ENCODE measurements around the gene UGT1A10.
"Not testable (repeated sequence)": the region's sequence is repeated elsewhere in the genome, so short reads cannot be mapped to it uniquely, and the experiment has no call there.

The UGT1A10 gene

DNA sequence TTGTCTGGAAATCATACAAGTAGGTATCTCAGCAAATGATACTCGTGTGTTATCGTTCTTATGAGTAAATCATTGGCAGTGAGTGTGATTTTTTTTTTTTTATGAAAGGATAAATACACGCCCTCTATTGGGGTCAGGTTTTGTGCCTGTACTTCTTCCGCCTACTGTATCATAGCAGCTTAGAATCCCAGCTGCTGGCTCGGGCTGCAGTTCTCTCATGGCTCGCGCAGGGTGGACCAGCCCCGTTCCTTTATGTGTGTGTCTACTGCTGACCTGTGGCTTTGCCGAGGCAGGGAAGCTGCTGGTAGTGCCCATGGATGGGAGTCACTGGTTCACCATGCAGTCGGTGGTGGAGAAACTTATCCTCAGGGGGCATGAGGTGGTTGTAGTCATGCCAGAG, at the start of gene UGT1A10:
UGT1A10 (plus strand) TSS at position 143 of the 400 bp plus-strand sequence; CDS start at position 218, 75 bp downstream.
- DNase-seq (ENCODE audit: low spot score) = not testable (repeated sequence)

- no peak for DNase-seq (ENCODE audit: low spot score)
These were observed 47.8 kb upstream of the UGT1A10 start for GRCh38 chr2:233588400-233588799.

- DNase-seq (ENCODE audit: low spot score) = not testable (repeated sequence)
These were observed 43.5 kb upstream of the UGT1A10 start for GRCh38 chr2:233592706-233593105.

GRCh38 chr2:233593201-233593600, 43.0 kb upstream of the UGT1A10 start:
- no peak for DNase-seq (ENCODE audit: low spot score)

GRCh38 chr2:233597522-233597921, 38.7 kb upstream of the UGT1A10 start:
- no peak for DNase-seq (ENCODE audit: low spot score)

DNA sequence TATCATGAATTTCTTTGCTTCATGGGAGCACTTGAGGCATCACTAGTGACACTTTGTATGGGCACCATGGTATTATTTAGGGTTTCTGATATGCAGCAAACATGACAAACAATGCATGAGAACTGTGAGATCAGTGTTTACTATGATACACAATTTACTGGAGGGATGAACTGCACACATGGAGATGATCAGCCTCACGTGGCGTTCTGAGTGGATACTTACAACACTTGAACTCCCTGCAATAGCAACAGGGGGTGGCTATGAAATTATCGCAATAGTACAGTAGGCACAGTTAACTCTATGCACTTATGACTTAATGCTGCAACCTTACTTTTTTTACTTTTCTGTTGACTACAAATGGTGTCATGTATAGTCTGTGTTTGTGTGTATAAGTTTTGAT, 37.3 kb upstream of the UGT1A10 start:
- no peak for DNase-seq (ENCODE audit: low spot score)

GRCh38 chr2:233600386-233600785, 35.9 kb upstream of the UGT1A10 start:
- no peak for DNase-seq (ENCODE audit: low spot score)

GRCh38 chr2:233602076-233602475, 34.2 kb upstream of the UGT1A10 start:
- DNase-seq (ENCODE audit: low spot score) = no peak

DNA sequence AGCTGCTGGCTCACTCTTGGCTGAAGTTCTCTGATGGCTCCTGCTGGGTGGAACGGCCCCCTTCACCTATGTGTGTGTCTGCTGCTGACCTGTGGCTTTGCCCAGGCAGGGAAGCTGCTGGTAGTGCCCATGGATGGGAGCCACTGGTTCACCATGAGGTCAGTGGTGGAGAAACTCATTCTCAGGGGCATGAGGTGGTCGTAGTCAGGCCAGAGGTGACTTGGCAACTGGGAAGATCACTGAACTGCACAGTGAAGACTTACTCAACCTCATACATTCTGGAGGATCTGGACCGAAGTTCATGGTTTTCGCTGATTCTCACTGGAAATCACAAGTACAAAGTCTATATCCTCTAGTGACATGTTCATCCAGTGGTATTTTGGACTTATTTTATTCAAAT, 32.7 kb upstream of the UGT1A10 start:
- DNase-seq (ENCODE audit: low spot score) = no peak

- no peak for DNase-seq (ENCODE audit: low spot score)
These were observed 31.4 kb upstream of the UGT1A10 start for GRCh38 chr2:233604826-233605225.

DNA sequence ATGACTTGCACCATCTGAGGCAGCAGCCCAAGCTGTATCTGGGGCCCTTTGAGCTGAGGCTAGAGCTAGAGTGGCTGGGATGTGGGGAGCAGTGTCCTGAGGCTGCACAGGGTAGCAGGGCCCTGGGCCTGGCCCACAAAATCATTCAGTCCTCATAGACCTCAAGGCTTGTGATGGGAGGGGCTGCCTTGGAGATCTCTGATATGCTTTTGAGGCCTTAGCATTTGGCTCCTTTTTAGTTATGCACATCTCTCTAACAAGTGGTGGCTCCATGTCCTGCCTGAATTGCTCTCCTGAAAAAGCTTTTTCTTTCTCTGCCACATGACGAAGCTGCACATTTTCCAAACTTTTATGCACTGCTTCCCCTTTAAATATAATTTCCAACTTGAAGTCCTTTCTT, 30.6 kb upstream of the UGT1A10 start:
- no peak for DNase-seq (ENCODE audit: low spot score)

DNA sequence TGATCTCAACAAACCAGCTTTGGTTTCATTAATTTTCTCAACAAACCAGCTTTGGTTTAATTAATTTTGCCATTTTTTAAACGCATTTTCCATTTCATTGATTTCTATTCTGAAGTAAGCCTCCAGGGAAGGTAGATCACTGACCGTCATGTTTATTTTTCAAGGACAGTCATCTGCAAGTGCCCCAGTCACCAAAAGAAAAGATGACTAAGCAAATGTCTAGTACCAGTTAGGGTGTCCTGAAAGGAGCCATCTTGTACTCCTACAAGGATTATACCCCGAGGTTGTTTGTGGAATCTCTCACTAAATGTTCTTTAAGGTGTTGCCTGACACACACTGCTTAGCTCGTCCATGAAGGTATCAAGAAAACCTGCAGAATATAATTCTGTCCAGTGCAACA, 25.0 kb upstream of the UGT1A10 start:
- no peak for DNase-seq (ENCODE audit: low spot score)

GRCh38 chr2:233617476-233617875, 18.8 kb upstream of the UGT1A10 start, which contains the start of gene UGT1A8:
TSS of gene UGT1A8 (plus strand) at chr2:233617633. CDS start at chr2:233617708, 75 bp downstream.
- not testable (repeated sequence) for DNase-seq (ENCODE audit: low spot score)

GRCh38 chr2:233620204-233620603, 16.0 kb upstream of the UGT1A10 start:
- no peak for DNase-seq (ENCODE audit: low spot score)

GRCh38 chr2:233621863-233622262, 14.4 kb upstream of the UGT1A10 start:
- DNase-seq (ENCODE audit: low spot score) = not testable (repeated sequence)

GRCh38 chr2:233627331-233628025, 8.8 kb upstream of the UGT1A10 start:
- no peak for DNase-seq (ENCODE audit: low spot score)

DNA sequence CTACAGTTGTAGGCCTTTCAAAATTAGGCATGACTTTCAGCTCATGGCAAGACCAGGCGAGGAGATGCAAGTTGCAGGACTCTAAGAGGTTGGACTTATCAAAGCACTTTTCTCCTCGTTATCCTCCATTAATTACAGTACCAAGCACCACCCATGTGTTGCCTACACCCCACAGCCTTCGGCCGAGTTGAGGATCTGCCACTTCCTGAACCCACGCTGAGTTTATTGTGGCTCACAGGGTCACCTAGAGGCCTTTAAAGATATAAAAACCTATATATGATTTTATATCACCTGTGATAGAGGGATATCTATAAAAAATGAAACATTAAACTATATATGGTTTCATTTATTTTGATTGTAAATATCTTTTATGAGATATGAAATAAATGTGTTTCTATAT, 2.6 kb downstream of the UGT1A10 start:
- no peak for DNase-seq (ENCODE audit: low spot score)

- DNase-seq (ENCODE audit: low spot score) = no peak
These were observed 3.6 kb downstream of the UGT1A10 start for GRCh38 chr2:233639860-233640259.

GRCh38 chr2:233643128-233643527, 6.9 kb downstream of the UGT1A10 start:
- DNase-seq (ENCODE audit: low spot score) = no peak

DNA sequence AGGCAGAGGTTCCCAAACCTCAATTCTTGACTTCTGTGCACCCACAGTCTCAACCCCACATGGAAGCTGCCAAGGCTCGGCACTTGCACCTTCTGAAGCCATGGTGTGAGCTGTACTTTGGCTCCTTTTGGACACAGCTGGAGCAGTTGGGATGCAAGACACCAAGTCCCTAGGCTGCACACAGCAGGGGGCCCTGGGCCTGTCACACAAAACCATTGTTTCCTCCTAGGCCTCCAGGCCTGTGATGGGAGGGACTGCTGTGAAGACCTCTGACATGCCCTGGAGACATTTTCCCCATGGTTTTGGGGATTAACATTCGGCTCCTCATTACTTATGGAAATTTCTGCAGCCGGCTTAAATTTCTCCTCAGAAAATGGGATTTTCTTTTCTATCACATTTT, 9.8 kb downstream of the UGT1A10 start:
- DNase-seq (ENCODE audit: low spot score) = not testable (repeated sequence)

GRCh38 chr2:233650981-233651380, 14.7 kb downstream of the UGT1A10 start:
- DNase-seq (ENCODE audit: low spot score) = no peak

DNA sequence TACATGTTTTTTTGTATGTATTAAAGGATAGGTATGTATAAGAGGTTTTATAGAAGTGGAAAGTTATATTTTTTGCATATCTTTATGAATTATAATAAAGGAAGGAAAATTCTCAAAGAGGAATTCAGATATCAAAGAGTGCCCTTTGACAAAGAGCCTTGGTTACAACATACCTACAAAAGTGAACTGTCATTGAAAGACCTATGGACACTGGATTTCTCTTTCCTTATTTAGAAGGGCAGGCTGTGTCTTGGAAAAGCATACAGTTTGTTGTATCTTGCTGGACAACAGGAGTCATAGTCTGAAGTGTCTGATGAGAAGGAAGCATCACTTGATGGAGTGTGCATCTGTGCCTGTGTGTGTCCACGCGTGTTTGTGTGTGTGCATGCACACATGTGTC, 15.2 kb downstream of the UGT1A10 start:
- no peak for DNase-seq (ENCODE audit: low spot score)

- no peak for DNase-seq (ENCODE audit: low spot score)
These were observed 18.3 kb downstream of the UGT1A10 start for GRCh38 chr2:233654501-233654900.

GRCh38 chr2:233655043-233655442, 18.8 kb downstream of the UGT1A10 start:
- DNase-seq (ENCODE audit: low spot score) = no peak
